Activated CD4-positive, alpha-beta T cell treated with anti-CD3 and anti-CD28 coated beads, Interleukin-2, amount 50 U/mL, for 48 hours (primary cell): ENCODE data around the gene EFHC2.
"Not testable (repeated sequence)": the region's sequence is repeated elsewhere in the genome, so short reads cannot be mapped to it uniquely, and the experiment has no call there.

ENCODE experiments used
- DNase-seq, 2 experiments: peaks; one replicate each; pipeline ENCODE4 v3.0.0-alpha.2; 2020

EFHC2 gene

DNA sequence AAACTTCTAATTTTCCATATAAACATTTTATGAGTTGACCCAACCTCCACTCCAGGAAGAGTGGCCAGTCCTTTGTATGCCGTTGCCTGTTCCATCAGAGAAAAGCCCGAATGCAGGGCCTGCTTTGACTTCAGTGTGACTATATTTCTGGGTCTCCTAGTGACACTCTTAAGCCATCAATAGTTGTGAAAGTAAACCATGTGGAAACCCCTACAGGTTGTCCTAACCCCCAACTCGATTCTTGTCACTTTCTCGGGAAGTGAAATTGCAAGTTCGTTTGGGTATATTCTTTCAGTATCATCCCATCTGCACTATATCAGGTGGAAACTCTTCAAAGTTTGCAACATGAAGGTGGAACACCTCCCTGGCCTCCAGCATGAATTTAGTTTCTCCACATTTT lies 52.8 kb downstream of the EFHC2 start:
- no peak for DNase-seq

DNA sequence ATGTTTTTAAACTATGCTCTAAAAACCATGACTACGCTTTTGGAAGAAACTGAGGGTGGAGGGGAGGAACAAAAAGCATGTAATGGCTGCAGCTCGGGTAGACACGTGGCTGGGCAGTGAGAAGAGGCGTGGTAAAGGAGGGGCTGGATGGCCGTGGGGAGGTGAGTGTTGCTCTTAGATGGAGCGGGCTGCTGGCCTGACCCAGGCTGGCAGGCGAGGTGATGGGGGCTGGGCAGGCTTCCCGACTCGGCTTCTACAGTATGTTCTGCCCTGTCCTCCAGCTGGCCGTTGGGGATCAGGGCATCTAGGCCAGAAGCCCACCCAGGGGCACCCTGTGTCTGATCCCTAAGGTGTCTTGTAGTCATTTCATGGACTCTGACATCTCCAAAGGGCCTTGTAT lies 60.7 kb downstream of the EFHC2 start:
- no peak for DNase-seq

DNA sequence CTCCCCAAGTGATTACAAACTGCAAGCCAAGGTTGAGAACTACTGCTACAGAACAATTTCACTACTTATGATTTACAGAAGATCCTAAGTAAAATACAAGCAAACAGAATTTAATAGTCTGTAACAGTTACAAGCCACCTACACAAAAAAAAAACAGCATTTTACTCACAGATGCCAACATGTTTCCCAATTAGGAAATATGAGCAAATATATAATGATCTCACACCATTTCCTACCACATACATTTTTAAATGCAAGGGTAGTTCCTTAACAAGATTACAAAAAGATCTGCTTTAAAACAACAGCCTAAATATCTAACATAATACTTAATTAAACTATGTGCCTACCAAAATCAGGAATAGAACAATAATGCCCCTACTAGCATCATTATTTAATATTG lies 63.4 kb downstream of the EFHC2 start:
- no peak for DNase-seq

DNA sequence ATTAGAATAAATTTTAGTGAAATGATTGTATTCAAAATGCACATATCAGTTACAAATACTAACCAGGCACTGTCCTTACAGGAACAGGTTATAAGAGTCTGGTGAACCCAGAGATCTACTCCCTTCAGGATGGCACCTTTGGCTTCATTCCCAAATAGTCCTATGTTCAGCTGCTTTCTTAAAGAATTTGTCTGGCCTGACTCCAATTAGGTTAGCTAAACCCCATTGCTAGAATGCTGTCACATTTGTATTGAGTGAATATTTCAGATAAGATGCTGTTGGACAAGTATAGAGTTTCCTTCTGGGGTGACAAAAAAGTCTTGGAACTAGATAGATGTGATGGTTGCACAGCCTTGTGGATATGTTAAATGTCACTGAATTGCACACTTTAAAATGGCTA lies 69.4 kb downstream of the EFHC2 start:
- no peak for DNase-seq

DNA sequence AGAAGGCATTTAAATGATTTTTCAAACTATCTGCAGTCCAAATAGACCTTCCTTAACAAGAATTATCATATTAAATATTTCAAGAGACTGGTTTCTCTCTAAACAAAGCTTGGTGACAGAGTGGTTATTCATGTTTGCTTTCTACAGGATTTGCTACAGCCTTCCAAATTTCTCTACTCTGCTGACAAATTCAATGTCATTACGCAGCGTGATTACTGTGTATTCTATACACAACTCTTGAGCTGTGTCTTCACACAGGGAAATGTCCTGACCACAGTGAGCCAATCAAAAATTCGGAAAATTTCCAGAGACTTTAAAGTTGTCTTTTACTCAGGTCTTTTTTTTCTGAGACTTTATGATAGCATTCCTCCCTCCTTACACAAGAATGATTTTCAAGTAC lies 75.6 kb downstream of the EFHC2 start:
- DNase-seq = no peak

DNA sequence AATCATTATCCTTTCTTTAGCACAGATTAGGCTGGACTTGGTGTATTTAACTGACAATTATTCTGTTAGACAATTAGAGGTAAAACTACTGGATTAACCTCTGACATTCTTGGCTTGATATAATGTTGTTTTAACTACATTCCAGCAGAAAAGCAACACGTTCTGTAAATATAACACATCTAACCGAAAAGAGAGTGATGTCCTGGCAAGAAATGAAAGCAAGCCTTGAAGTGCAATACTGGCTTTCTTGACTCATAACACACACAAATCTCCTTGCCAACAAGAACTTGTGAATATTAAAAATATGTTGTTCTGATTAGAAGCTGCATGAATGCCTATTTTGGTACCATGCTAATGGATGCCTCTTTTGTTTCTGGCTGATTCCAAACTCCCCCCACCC lies 76.4 kb downstream of the EFHC2 start:
- no peak for DNase-seq

DNA sequence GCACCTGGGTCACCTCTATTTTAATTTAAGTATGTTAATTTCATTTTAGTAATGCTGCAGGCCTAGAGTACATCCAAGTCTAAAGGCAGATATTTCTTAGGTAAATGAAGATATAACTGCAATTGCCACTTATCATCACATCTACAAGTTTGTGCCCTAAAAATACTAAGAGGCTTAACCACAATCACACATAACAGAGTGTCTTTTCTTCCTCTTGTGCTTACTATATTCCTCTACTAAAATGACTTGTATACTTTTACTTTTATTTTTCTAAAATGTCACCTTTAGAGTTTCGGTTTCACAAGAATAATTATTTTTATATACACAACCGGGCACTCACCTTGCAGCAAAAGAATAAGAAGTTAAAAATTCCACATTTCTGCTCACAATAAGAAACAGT lies 77.9 kb downstream of the EFHC2 start:
- DNase-seq = no peak

DNA sequence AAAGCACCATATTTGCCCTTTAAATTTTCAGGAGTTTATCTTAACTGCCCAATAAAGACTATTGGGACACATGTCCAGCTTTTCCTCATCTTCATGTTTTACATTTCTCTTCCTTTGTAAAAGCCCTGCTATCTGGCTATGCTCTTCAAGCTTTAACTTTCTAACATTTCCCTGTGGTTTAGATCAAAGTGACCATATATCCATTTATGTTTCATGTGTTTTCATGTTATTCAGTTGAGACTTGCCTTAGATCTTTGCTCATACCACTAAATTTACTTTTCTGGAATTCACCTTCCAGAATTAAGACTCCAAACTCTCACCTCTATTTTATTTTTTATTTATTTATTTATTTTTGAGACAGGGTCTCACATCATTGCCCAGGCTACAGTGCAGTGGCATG lies 78.5 kb downstream of the EFHC2 start:
- no peak for DNase-seq

DNA sequence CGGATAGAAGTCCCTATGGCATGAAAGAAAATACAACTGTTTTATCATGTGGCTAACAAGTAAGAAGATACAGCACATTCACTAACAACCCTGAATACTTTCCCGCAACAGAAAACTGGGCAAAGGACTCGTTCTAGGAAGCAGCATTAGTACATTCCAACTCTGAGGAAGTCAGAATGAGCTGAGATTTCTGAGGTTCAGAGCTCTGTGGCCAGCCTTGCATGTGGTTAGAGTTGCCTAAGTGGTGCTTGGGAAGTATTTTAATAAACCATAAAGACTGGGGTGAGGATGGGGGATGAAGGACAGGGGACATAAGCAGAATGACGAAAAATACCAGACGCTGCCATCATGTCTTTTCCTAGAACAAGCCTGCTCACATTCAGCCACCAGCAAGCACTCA lies 82.2 kb downstream of the EFHC2 start:
- no peak for DNase-seq

DNA sequence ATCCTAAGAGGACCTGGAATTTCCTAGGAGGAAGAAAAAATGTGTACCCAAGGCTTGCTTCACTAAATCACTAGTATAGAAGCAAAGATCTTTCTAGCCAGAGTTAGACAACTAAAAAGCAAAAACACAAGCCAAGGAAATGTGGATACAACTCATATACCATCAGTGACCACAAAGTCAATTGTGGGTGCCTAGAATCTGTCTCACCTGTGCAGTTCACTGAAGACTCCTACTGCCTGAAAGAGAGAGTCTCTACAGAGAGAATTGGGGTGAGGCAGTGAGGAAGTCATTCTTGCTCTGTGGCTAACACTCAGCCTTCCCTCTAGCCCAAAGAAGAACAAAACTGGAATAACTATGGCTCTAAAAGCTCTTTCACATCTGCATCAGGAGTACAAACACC lies 82.9 kb downstream of the EFHC2 start:
- DNase-seq = no peak

DNA sequence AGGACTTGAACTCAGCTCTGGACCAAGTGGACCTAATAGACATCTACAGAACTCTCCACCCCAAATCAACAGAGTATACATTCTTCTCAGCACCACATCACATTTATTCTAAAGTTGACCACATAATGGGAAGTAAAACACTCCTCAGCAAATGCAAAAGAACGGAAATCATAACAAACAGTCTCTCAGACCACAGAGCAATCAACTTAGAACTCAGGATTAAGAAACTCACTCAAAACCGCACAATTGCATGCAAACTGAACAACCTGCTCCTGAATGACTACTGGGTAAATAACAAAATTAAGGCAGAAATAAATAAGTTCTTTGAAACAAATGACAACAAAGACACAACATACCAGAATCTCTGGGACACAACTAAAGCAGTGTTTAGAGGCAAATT lies 87.7 kb downstream of the EFHC2 start:
- DNase-seq = not testable (repeated sequence)

DNA sequence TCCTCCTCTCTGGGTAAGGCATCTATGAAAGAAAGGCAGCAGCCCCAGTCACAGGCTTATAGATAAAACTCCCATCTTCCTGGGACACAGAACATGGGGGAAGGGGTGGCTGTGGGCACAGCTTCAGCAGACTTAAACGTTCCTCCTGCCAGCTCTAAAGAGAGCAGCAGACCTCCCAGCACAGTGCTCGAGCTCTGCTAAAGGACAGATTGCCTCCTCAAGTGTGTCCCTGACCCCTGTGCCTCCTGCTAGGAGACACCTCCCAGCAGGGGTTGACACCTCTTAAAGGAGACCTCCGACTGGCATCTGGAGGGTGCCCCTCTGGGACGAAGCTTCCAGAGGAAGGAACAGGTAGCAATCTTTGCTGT lies 89.9 kb downstream of the EFHC2 start:
- DNase-seq = no peak

DNA sequence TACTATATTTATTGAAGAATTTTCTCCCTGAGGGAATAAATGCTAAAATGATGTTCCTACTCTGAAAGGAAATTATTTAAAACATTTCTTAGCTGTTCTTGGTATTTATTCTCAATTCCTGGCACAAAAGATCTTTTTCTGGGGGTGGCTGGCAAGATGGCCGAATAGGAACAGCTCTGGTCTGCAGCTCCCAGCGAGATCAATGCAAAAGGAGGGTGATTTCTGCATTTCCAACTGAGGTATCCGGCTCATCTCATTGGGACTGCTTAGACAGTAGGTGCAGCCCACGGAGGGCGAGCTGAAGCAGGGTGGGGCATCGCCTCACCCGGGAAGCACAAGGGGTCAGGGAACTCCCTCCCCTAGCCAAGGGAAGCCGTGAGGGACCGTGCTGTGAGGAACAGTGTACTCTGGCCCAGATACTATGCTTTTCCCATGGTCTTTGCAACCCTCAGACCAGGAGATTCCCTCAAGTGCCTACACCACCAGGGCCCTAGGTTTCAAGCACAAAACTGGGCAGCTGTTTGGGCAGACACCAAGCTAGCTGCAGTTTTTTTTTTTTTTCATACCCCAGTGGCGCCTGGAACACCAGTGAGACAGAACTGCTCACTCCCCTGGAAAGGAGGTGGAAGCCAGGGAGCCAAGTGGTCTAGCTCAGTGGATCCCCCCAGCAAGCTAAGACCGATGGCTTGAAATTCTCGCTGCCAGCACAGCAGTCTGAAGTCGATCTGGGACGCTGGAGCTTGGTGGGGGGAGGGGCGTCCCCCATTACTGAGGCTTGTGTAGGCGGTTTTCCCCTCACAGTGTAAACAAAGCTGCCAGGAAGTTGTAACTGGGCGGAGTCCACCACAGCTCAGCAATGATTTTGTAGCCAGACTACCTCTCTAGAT lies 90.5 kb downstream of the EFHC2 start:
- peak; percentile 23 to 27 for DNase-seq

DNA sequence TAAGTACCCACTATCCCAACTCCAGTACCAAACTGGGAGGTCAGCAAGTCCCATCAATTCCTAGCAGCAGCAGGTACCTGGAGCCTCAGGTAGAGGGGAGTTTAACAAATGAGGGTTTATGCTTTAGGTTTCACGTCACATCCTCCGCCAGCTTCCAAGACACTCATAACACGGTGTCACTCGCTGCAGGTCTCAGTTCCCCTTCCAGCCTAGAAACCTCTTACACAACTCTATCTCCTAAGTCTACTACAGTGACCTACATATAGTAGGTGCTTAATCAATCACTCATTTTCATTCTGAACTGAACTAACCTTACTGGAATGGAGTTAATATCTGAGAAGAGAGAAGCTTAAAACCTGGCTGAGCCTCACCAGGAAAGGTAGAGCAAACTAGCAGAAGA lies 96.0 kb downstream of the EFHC2 start:
- no peak for DNase-seq

DNA sequence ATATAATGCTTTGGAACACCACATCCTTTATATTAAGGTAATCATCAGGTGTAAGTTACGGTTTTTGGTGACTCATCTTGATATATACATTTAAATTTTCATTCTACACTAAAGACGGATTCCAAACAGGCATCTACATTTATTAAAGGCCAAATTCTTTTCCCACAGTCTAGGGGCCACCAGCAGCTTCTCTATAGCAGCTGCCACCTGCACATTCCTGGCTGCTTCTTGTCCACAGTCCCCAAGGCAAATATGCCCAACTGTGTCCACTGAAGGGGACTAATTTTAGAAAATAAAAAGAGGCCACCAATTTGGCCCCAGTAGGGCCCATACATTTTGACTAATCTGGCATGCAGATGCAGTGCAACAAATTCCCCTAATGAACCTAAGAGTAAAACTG lies 96.6 kb downstream of the EFHC2 start:
- DNase-seq = no peak

DNA sequence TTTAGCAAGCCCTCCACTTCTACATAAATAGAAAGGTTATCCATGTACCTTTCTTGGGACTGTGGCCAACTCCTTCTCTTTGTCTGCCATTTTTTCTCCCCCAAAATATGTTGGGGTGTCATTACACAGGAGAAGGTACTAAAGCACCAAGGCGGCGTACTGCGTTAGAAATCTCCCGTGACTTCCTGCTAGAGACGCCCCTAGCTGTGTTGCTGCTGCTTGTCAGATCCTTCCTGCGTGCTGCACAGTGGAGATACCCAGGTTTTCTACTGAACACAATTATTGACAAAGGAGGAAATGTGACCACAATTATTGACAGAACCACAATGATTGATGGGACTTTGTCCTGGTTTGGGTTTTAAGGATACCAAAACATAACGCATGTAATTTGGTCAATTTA lies 97.7 kb downstream of the EFHC2 start:
- peak in 1 of 2 experiments; percentile 10 for DNase-seq

DNA sequence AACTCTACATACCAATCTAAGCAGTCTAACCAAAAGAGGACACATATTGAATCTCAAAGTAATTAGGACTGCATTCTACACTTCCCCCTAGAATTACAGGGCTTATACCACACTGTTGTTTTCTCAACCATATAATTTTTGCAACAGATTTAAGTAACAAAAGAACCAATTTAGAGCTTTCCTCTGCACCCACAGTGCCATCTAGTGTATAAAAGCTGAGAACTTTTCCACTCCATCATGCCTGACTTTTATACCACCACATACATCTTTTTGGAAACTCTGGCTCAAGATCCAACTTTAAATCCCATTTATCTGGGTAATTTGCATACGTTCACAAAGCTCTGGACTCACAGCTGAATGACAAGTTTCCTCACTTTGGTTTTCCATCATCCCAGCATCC lies 99.5 kb downstream of the EFHC2 start:
- DNase-seq = no peak

DNA sequence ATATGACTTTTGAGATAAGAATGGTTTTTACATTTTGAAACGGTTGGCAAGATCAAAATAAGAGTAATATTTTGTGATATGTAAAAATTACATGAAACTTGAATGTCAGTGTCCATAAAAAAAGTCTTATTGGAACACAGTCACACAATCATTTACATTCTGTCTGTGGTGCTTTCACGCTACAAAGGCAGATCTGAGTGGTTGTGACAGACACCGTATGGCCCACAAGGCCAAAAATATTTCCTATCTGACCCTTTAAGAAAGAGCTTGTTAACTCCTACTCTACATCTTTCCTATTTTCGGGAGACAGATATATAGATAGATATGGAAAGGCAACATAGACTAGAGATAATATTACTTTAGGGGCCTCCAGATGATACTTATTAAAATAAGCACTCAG lies 101.9 kb downstream of the EFHC2 start:
- DNase-seq = no peak

DNA sequence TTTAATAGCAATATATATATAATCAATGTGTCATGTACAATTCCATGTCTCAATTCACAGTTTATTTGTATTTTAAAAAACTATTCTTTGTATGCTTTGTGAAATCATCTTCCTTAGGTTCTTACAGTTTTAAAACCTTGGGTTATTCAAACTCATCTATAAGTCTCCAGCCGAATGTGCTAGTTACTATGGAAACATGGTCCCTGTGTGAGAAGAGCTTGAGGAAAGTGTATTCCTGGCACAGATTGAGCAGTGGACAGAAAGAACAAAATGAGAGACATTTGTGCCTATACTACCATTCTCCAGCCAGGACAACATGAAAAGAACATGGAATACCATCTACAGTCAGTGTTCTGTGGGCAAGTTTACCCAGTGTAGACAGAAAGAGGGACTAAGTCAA lies 103.4 kb downstream of the EFHC2 start:
- DNase-seq = no peak

DNA sequence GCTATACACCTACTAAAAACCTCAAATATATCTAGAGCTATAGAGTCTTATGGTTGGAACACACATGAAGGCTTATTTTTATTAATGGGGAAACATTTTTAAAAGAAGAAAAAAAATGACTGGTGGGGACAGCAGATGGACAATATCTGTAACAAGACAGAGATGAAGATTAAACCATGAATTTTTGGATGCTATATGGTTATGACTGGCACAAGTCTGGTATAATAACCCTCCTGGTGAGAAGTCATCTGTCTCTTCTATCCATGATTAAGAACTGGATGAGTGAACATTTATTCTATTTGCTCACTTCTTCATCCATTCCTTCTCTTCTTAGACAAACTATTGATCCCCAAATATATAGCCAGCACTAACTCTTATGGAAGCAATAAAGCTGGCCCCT lies 104.4 kb downstream of the EFHC2 start:
- DNase-seq = no peak

DNA sequence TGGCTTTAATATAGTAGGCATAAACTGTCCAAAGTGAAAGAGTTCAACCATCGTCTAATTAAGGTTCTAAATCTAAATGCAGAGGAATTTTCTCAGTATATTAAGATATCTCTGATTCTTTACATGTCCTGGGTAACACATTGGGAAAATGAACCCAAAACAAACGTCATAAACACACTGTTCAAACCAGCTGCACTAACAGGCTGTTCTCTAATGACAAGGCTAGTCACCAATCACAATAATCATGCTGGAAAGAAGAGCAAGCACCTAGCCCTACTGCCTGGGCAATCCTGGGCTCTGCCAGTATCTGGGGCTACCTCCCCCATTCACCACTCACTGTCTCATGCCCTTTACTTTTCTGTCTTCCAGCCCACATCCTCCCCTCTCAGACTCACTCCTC lies 107.9 kb downstream of the EFHC2 start:
- no peak for DNase-seq

DNA sequence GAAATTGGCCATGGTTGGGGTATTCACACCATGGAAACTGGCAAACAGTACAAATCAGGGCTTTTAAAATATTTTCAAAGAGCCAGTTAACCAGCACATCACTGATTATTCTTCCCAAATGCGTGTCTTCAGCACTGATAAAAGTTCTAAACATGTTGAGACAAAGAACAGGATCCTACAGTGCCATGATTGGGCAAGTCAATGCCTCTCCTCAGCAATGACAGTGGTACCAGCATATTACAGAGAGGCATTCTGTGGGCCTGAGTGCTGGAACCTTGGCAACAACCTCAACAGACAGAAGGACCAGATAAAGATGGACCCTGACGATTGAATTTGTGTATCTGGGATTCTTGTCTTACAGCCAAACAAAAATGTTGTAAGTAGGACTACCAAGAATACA lies 108.9 kb downstream of the EFHC2 start:
- DNase-seq = no peak

DNA sequence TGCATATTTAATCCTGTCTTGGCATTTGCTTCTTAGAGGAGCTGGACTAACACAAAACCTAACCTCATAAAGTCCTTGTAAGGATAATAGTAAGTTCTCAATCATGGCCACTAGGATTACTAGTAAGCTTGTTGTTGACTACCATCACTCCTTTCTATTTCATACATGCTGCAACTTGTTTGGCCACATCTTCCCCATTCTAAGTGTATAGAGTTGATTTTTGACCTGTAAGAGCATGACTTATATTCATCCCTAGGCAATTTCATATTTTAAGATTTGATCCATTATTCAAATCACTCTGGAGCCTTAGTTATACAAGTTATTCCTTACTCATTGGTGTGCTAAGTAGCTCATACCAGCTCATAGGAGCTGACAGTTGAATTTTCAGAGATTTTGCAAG lies 109.4 kb downstream of the EFHC2 start:
- no peak for DNase-seq

DNA sequence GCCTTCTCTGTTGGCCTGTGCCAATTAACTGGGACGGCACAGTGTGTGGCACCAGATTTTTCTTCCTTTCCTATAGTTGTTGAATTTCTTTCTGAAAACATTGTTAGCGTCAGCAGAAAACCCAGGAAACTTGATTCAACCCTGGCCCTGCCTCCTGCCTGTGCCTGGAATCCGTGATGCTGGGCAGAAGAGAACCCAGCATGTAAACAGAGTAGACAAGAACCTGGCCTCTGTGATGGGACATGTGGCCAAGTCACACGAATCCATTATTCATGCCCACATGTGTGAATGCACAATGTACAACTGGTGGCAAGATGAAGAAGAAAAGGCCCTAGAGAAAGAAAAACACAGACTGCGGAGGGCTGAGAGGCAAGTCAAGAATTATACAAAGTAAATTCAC lies 111.4 kb downstream of the EFHC2 start:
- DNase-seq = no peak

DNA sequence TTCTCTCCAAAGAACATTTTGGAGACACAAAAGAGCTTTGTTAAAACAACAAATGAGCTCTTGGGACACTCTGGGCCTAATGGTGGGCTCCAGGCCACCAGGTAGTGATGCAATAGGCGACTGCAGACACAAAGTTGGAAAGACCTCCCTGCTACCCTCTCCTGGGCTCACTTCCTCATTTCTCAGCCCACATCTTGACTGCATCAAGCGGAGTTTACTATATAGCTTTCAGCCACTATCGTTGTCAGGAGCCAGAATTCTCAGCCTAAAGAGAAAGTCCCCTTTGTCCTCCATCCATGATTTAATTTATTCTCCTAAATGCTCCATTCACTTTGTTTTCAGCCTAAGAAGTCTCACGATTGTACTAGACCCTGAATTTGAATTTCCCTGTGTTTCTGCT lies 114.9 kb downstream of the EFHC2 start:
- no peak for DNase-seq
